ENCODE data around the gene NBEAL1.

NBEAL1 gene

DNA sequence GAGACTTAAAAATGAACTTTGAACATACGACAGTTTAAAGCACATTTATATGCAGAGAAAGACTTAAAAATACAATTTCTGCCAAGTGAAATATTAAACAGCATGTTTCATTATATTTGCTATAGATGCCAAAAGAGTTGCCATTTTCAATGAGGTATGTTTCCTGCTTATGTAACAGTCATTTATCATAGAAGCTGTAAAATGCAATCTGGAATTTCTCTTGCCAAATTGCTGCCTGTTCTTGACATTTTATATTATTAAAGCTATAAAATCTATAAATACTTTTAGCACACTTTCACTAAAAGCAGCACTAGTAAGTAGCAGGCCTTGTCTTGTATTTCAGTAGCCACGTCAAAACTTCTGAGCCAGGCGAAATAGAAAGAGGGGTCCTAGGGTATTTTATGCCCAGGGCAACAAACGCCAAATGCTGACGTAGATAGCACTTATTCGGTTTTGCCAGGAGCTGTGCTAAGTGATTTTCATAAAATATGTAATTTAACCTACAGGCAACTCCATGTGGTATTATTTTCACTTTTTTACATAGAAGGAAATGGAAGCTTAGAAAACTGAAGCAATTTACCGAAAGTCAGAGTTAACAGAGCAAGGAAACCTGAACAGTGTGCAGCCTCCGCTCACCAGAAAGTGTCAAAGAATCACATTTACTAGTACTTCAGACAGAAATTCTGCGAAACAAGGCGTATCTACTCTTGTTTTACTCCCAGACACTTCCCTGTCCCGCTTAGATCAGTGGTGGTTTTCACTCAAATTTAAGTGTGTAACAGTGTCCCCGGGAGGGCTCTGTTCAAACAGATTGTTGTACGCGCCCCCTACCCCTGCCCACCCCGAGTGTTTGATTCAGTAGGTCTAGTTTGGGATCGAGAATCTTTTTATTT lies 222.9 kb downstream of the NBEAL1 start:
- peak overlapping the region; percentile 91 for H3K4me3 ChIP-seq (ENCODE audit: low read depth, low read length)
- TF ChIP-seq, protein P1, sequence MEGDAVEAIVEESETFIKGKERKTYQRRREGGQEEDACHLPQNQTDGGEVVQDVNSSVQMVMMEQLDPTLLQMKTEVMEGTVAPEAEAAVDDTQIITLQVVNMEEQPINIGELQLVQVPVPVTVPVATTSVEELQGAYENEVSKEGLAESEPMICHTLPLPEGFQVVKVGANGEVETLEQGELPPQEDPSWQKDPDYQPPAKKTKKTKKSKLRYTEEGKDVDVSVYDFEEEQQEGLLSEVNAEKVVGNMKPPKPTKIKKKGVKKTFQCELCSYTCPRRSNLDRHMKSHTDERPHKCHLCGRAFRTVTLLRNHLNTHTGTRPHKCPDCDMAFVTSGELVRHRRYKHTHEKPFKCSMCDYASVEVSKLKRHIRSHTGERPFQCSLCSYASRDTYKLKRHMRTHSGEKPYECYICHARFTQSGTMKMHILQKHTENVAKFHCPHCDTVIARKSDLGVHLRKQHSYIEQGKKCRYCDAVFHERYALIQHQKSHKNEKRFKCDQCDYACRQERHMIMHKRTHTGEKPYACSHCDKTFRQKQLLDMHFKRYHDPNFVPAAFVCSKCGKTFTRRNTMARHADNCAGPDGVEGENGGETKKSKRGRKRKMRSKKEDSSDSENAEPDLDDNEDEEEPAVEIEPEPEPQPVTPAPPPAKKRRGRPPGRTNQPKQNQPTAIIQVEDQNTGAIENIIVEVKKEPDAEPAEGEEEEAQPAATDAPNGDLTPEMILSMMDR (IDR thresholded peaks at IDR 0.05; ENCODE audit: control insufficient read depth, extremely low read depth, insufficient read depth) = no peak
- no peak for DNase-seq (ENCODE audit: low read depth)

DNA sequence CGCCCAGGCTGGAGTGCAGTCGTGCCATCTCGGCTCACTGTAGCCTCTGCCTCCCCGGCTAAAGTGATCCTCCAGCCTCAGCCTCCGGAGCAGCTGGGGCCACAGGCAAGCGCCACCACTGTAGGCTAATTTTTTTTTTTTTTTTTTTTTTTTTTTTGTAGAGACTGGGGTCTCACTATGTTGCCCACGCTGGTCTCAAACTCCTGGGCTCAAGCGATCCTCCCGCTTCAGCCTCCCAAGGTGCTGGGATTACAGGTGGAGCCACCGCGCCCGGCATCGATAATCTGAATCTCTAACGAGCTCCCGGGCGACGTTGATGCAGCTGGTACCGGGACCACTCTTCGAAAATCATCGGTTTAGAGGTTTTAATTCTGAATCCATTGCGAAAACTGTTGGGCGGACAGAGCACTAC lies 223.6 kb downstream of the NBEAL1 start:
- H3K4me3 ChIP-seq (ENCODE audit: low read depth, low read length) = peak overlapping the region; percentile 91
- no peak for DNase-seq (ENCODE audit: low read depth)
- TF ChIP-seq, protein P1 (IDR thresholded peaks at IDR 0.05; ENCODE audit: control insufficient read depth, extremely low read depth, insufficient read depth) = no peak

DNA sequence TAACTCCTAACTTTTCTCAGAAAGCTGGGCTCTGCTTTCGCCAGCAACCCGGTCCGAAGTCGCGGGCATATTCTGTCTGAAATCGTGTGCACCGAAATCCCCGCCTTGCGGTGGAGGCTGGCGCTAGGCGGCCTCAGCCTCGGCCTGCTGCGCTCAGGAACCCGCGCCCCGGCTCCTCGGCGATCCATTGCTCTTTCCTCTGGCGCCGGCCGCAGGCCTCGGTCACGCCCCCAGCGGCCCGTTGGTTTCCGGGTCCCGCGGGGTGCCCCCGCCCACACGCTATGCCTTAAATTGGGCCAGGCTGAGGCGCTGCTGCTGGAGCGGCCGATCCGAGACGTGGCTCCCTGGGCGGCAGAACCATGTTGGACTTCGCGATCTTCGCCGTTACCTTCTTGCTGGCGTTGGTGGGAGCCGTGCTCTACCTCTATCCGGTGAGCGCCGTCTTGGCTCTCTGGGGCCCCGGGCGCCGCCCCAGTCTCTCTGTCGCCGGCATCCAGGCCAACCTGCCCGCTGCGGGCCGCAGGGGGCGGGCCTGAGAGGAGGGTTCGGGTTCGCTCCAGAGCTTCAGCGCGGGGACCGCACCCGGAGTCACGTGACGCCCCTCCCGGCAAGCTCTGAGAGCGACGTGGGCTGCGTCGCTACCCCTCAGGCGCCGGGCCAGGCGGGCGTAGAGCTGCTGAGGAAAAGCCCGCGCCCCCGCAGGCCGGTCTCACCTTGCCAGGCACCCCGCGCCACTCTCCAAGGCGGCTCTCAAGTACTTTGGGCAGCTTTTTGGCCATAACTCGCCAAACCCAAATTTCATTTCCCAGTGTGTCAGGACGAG lies 224.2 kb downstream of the NBEAL1 start, which contains the start of gene CYP20A1:
CYP20A1 (plus strand) TSS at position 315 of the 823 bp plus-strand sequence; CDS start at position 360, 45 bp downstream.
- H3K4me3 ChIP-seq (ENCODE audit: low read depth, low read length) = peak within 1 kb of the TSS; percentile 91
- peak; percentile 78 for DNase-seq (ENCODE audit: low read depth)
- TF ChIP-seq, protein P1 (IDR thresholded peaks at IDR 0.05; ENCODE audit: control insufficient read depth, extremely low read depth, insufficient read depth) = peak; percentile 39

DNA sequence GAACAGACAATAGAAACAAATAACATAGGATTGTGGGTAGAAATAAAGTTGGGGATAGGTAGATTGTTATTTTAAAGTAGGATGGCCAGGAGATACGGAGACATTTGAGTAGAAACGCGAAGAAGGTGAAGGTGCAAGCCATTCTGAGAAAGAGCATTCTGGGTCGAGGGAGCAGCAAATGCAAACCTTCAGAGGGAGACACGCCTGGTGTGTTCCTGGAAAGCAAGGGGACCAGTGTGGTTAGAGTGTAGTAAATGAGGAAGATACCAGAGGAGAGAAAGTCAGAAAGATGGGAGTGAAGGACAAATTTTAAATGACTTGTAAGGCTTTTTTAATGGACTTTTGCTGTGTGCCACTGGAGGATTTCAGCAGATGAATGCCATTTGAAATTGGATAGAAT lies 225.8 kb downstream of the NBEAL1 start:
- H3K4me3 ChIP-seq (ENCODE audit: low read depth, low read length) = no peak overlapping the region
- no peak for DNase-seq (ENCODE audit: low read depth)
- TF ChIP-seq, protein P1 (IDR thresholded peaks at IDR 0.05; ENCODE audit: control insufficient read depth, extremely low read depth, insufficient read depth) = no peak

DNA sequence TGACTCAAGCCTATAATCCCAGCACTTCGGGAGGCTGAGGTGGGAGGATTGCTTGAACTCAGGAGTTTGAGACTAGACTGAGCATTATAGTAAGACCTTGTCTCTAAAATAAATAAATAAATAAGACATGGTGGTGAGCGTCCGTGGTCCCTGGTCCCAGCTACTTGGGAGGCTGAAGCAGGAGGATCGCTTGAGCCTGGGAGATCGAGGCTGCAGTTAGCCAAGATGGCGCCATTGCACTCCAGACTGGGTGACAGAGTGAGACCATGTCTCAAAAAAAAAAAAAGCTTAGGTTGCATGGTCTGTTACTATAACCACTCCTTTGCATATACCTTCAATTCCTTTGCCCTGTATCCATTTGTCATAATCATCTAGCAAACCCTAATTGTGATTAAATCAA lies 227.8 kb downstream of the NBEAL1 start:
- H3K4me3 ChIP-seq (ENCODE audit: low read depth, low read length) = no peak overlapping the region
- DNase-seq (ENCODE audit: low read depth) = no peak
- TF ChIP-seq, protein P1 (IDR thresholded peaks at IDR 0.05; ENCODE audit: control insufficient read depth, extremely low read depth, insufficient read depth) = no peak

DNA sequence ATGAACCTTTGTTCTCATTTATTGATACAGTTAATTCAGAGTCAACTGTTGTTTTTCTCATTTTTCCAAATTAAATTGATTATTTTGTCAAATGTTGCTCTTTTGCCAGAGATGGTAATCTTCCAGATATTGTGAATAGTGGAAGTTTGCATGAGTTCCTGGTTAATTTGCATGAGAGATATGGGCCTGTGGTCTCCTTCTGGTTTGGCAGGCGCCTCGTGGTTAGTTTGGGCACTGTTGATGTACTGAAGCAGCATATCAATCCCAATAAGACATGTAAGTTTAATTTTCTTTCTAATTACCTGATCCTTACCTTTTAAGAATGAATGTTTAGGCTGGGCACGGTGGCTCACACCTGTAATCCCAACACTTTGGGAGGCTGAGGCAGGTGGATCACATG lies 232.0 kb downstream of the NBEAL1 start:
- H3K4me3 ChIP-seq (ENCODE audit: low read depth, low read length) = no peak overlapping the region
- TF ChIP-seq, protein P1 (IDR thresholded peaks at IDR 0.05; ENCODE audit: control insufficient read depth, extremely low read depth, insufficient read depth) = no peak
- no peak for DNase-seq (ENCODE audit: low read depth)

Measured in LNCaP clone FGC (cell line).